CD4-positive, alpha-beta T cell treated with Interleukin-6 for 4 hours (primary cell): ENCODE data around the gene DCPS.

Experiments
- DNase-seq: peaks from one replicate; pipeline ENCODE4 v3.0.0-alpha.2; 2020; ENCODE audit warnings: mixed read lengths

Gene DCPS

DNA sequence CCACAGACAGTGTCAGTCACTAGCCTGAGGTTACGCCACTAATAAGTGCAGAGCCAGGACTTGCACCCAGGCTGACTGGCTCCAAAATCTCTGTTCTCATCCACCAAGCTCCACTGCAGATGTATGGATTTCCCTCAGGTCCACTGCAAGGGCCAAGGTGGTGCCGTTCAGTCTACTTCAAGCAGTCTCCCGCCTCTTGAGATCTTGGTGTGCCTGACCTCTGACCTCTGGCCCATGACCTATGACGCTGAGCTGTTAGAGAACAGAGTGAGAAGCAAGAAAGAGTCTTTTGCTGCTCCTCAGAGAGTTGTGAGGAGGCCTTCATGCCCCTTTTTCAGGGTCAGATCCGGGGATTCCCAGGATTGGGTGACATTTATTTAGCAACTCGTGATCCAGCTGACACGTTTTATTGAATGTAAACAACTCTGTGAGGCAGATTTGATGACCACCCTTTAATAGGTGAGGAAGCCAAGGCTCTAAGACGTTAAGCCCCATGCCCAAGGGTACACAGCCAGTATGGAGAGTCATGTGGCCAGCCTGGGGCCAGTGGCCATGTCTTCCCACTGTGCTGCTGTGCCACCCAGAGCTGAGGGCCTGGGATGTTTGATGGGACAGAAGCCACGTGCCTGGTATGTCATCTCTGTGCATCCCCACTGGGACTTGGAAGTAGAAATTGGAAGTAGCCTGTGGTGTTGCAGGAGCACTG is 25.2 kb downstream of the DCPS start:
- no peak for DNase-seq

DNA sequence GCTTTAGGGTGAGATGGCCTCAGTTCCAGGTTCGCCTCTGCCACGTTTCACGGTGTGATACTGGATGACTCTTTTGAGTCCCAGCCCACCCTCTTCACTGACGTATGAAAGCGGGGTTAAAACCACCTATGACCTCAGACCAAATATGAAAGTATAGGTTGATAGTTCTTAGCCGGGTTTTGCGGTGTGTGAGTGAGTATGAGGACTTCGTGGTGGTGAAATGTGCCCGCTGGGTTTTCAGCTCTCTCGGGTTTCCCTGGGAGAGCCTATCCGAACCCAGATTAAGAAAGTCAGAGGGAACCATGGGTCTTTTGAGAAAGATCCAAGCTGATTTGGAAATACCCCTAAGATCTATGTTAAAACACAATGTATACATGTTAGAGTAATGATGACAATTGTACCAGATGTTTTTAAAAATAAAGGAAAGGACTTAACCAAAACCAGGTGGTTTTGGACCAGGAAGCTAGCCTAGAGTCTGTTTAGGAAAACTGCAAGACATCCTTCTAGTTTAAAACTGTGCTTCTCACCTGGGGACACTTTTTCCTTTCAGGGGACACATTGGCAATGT is 25.9 kb downstream of the DCPS start:
- DNase-seq, result no peak

DNA sequence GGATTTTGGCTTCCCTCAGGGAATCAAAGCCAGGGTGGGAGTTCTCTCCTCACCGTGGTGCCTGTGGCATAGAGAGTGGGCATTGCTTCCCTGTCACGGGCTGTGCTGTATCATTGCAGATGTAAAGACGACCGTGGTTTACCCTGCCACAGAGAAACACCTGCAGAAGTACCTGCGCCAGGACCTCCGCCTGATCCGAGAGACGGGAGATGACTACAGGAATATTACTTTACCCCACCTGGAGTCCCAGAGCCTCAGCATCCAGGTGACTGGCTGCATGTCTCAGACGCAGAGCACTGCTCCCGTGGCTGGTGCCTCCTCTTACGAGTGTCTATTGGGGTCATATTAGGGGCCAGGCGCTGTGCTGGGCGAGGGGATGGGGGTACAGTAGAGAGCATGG is 27.4 kb downstream of the DCPS start:
- no peak for DNase-seq

DNA sequence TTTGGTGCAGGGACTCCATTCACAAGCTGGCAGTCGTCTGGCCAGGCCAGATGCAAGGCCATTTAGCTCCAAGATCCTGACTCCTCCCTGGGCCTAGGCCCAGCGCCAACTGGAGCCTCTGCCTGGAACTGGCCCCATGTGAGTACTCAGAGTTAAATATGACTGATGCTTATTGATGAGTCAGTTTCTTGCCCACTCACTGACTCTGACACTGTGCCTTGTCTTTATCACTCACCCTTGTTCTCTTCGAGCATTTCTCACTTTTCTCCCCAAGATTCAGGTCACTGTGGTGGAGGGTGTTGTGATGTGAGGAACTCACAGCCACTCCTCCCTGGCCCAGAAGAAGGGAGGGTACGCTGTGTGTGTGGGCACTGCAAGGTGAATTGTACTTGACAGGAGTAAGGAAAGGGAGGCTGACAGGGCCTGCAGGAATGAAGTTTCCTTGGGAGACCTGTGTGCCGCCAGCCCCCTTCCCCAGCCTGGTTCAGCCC is 28.4 kb downstream of the DCPS start:
- no peak for DNase-seq

DNA sequence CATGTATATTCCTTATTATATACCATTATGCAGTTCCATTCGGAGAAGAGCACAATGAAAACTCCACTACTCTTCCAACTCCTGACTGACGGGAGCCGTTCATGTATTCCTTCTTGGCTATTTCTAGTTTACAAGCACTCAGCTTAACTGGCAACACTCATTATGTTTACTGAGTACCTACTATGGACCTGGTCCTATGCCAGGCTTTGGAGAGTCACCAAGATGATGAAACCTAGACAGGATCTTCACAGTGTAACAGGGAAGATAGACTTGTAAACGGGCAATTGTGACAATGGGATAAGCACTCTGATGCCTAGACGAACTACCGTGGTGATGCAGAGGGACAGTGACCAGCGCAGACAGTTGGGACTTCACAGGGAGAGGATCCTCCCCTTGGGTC is 29.3 kb downstream of the DCPS start:
- DNase-seq, result no peak

DNA sequence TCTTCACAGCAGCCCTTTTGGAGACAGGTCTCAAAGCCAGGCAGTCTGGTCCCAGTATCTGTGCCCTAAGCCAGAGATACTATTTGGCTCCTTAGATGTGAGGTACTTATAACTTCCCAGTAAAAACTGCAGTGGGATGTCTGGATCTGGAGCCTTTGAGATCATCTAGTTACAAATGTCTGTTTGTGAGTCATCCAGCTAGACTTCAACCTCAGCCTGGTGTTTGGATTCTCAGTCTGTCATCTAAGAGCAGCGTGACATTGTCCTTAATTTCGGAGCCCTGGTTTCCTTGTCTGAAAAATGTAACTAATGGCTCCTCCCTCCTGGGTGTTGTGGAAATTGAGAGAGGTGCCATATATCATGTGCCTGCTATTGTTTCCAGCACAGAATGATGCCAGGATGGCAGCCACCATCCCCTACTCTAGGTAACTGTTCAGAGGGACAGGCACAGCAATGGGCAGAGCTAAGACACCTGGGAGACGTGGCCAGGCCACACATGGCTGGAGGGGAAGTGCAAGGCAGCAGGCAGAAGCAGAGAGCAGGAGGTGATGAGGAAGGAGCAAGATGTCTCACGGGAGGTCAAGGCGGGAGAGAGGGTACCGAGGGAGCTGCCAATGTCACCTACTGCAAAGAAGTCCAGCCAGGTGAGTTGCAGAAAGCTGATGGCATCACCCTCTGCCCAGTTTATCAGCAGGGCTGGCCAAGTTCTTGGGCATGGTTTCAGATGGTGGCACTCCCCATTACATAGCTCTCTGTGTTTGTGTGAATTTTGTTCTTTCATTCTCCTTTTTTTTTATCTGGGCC is 31.0 kb downstream of the DCPS start:
- no peak for DNase-seq

DNA sequence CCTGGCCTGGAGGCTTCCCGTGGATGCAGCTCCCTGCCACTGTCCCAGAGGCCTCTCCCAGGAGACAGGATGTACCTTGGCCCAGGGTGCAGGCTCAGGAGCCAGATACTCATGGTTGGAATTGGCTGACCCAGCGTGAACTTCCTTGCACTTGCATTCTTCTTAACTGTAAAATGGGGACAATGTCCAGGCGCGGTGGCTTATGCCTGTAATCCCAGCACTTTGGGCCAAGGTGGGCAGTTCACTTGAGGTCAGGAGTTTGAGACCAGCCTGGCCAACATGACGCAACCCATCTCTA is 31.6 kb downstream of the DCPS start:
- no peak for DNase-seq

DNA sequence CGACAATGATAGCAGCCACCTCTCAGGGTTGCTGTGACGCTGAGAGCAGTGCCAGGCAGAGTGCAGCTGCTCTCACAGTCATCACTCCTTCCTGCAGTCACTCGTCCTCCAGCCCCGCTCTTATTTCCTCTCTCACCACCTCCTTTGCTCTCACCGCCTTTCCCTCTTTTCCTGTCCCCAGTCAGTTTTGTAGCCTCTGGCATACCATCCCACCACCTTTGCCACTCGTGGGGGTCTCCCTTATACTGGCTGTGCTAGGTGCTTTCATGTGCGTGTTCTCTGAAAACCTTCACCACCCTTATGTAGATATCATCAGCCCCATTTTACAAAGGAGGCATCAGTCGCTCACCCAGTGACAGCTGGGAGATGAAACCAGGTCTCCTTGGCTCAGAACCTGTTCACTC is 32.3 kb downstream of the DCPS start:
- DNase-seq, result no peak

DNA sequence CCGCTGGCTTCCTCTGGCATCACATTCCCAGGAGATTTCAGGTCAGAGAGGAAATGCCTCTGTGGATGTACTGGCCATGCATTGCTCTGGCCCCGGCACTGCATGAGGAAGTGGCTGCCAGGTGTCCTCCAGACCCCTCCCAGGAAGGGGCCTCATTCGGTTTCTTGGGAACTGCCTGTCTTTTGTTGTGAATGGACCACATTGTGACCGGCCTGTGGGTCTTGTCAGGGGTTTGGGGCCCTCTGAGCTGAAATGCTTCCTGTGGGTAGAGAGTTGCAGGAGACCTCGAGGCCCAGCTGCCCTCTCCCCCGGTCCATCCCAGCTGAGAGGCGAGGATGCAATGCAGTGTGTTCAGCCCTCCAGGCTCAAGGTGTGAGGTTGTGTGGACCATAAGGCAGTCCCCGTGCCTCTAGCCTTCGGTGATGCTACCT is 32.8 kb downstream of the DCPS start:
- no peak for DNase-seq

DNA sequence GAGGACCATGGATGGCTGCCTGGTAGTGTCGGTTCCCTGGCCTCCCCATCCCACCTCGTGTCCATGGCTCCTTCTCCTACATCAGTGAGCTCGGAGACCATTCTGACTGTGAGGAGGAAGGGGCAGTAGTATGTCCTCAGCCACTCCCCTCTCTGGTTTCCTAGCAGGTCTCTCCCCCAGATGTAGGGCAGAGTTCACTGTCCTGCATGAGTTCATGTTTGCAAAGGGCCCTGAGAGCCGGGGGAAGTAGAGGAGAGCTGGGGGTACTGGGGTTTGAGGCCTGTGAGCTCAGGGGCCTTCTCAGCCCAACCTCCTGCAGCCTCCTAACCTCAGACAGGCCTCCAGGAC is 33.2 kb downstream of the DCPS start:
- DNase-seq, result no peak

DNA sequence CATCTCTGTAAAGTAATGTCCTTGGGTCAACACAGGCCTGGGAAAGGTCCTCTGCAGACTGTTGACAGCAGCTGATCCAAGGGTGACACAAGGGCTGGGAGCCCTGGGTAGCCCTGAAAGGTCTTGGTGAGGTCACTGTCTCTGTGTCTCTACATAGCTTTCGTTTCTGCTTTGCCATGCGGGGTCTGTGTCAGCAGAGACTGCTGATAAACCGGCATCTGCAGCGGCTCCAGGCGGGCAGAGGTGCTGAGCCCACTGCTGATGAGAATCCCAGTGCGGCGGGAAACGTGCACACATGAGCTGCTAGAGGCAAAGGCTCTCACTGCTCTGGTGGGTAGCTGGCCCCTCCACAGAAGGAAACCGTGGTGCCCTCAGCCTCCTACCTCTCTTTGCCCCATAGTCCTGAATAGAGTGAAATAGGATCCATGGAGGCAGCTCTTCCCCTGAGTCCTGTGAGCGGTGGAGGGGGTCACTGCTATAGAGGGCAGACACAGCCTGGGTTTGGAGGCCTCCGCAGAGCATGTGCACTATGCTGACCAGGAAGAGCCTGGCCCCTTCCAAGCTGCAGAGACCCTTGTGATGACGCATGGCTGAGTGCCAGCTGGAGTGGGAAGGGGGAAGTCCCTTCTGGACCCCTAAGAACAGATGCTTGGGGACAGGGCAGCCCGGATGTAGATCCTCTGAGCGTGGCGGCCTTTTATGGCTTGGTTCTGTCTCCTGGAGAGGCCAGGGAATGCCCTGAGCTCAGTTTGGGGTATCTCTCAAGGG is 33.8 kb downstream of the DCPS start:
- DNase-seq, result no peak

DNA sequence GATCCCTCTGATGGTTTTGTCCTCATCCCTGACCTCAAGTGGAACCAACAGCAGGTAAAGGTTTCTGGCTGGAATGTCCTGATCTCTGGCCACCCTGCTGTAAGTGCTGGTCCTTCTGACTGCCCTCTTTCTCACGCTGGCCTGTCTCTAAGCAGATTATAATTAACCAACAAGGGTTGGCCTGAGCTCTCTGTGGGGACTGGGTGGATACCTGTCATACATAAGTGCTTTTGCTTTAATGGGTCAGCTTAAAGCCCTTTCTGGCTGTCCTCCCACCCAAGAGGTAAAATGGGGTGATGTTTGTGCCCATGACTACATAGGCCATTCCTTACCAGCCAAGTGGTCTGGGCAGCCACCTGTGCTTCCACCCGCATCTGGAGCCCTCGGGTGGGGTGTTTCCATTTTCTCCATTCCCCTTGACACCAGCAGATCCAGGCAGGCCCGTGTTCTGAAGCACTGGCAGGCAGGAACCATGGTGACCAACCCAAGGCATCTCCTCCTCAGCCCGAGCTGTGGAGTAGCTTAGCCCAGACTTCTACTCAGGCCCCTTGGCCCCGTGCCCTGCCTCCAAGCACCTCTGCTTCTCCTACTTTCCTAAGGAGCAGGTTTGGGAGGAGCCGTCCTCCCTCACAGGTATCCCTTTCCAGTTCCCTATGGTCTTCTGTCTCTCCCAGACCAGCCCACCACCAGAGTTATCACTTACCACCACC is 34.6 kb downstream of the DCPS start:
- no peak for DNase-seq

DNA sequence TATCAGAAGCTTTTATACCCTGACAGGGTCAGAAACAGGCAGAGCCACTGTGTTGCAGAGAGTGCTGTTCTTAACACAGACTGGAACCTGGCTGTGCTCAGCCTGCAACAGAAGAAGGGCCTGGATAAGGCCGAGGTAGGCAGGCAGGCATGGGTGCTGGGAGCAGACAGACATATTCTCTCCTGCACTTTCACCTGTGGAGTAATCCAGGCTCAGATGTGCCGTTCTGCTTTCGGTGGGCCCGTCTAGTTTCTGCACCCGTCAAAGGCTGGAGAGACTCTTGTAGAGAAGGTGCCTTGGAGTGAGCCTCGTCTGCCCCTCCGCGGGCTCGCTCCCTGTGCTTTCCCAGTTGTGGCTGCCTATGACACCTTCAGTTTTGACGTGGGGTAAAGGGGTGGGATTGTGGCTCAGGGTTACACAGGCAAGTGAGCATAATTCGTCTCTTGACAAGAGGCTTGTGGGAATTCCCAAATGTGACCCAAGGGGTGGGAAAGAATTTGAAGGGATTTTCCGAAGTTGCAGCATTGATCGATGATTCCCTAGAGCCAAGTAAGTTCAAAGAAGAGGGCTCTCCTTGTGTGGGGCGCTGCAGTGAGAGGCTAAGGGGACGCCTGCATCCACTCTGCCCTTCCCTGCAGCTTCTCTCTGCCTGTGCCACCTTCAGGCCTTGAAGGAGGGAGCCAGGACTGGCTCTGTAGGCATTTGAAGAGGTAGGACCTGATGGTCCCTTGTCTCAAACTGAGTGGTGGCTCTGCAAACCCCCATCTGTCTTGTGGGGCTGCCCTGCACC is 35.4 kb downstream of the DCPS start:
- no peak for DNase-seq

DNA sequence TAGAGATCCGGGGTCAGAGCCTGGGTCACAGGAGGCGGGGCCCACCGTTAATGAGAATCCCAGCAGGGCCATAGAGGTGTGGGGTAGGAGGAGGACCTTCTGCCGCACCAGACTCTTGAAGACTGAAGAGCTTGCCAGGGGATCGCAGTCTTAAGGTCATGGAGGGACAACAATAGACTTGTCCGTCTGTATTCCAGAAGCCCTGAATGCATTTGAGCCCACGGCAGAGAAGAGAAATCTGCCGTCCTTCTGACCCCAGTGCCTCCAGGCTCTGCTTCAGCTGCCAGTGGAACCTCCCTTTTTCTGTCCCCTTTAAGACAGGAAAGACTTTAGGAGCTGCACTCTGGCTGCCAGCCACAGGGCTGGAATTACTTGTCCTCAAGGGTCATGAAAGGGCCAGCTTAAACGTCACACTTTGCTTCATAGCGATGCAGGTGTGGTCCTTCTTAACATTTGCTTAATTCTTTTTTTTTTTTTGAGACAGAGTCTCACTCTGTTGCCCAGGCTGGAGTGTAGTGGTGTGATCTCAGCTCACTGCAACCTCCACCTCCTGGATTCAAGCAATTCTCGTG is 36.1 kb downstream of the DCPS start:
- no peak for DNase-seq

DNA sequence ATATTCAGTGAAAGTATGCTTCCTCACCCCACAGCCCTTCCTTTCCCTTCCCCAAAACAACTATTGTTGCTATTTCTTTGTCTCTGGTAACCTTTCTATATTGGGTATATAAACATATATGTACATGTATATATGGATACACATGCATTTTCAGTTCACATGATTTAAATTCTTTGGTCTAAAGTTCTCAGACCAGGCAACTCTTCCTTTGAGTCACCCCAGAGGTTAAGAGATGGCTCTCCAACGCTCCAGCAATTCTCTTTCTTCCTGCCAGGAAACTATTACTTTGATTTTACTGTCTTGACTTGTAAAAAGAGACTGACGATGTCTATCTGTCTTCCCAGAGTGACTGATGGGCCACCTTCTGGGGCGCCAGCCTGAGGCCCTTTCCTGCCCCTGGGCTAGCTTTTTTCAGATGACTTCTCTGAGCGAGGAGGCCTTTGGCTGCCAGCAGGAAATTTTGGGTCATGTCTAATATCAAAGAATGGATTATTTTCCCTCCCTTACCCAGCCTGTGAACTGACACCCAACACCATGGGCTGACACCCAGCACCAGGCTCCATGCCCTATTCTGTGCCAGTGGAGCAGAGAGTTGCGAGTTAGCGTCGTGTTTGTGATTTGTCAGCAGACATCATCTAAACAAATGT is 37.2 kb downstream of the DCPS start:
- no peak for DNase-seq

DNA sequence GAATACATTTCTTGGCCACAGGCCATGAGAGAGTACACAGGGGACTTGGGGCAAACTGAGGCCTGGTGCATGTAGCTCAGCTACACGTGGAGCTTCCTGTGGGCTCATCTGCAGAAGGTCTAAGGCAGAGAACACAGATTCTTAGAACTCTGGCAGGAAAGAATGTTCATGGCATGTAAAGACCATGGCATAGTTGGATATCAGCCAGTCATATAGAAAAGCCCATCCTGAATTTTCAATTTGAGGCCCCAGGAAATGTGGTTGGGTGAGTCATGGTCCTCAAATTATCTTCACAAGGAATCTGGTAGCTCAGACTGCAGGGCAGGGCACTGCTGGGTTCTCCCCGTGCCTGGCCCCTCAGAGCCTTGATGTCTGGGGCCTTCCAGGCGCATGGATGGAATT is 37.9 kb downstream of the DCPS start:
- no peak for DNase-seq

DNA sequence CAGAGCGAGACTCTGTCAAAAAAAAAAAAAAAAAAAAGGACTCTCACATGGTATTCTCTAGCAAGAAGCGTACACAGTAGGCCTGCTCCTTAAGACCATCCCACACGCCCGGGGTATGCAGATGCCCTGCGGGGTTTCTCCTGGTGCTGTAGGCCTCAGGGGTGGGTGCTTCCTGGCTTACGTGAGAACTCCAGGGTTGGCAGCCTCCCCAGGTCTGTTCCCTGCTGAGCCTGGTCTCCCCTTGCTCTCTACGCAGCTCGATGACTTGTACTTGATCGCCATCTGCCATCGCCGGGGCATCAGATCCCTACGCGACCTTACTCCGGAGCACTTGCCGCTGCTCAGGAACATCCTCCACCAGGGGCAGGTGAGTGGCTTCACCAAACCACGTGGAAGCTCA is 39.2 kb downstream of the DCPS start:
- DNase-seq, result no peak

DNA sequence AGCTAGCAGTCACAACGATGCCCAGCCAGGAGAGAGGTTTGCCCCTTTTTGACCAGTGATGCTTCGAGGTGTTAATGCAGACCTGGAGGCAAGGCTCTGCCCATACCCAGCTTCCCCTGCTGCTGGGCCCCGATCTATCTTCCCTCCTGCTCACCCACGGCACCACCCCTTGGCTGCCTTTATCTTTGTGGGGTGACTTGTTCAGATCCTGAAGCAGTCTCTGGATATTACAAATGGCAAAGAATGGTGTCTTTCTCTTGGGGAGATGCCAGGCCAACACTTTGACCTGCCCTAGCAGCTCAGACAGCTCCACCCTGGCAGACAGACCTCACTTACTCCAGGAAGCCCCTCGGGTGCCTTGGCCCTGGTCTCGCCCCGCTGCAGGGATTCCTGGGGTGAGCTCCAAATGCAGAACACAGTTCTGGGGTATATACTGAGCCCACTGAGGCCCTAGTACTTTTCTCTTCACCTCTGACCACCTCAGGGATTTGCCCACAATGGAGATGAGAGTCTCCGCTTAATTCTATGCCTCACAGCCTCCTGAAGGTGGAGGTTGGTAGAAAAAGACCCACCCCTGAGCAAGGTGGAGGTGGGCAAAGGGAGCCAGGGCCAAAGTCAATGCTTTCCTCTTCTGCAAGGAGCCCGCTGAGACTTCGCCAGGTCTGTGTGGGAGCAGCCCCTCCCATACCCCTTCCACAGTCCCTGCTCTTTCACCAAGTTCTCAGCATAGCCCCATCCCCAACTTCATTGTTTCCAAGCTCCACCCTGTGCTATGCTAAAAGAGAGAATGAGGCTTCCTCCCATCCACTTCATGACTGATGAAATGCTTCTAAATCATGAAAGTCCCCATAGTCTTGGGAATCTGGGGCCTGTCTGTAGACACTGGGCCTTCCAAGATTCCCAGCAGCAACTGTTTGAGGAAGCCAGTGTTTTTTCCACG is 40.6 kb downstream of the DCPS start:
- DNase-seq, result no peak

DNA sequence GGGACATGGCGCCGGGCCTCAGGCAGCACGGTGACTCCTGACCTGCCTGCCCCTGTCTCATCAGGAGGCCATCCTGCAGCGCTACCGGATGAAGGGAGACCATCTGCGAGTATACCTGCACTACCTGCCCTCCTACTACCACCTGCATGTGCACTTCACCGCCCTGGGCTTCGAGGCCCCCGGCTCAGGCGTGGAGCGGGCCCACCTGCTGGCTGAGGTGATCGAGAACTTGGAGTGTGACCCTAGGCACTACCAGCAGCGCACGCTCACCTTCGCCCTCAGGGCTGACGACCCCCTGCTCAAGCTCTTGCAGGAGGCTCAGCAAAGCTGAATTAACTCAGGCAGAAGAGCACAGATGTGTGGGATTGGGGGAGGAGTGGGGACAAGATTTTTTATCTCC is 41.4 kb downstream of the DCPS start:
- DNase-seq, result no peak
